Right lobe of liver (tissue), 6 donors: ENCODE data around the gene RPL29. TPM values are rescaled to one million over a fixed set of nuclear protein-coding genes. Genes with fewer than 3 reads are reported as not detected.

ENCODE experiments used
- ATAC-seq, 4 donors: fragments of 200-7000 bp; cut with Tn5 transposase; one replicate each; pipeline ENCODE4 v1.9.1; 2020; ENCODE audit warnings: mild to moderate bottlenecking in 4 of 4, moderate library complexity in 4 of 4
- DNase-seq, 3 donors: peaks; one replicate each; pipeline ENCODE4 v3.0.0-alpha.2; 2020
- H3K27ac ChIP-seq, 3 donors: fragments of 200-600 bp; one replicate each; pipeline ENCODE4 v1.8.0; 2022
- H3K27me3 ChIP-seq, 2 donors: fragments of 200-600 bp; one replicate each; pipeline ENCODE4 v1.8.0; 2022
- H3K36me3 ChIP-seq, 4 donors: fragments of 200-600 bp; sonication (generic) in 1 of 4; one replicate each; pipeline versions ENCODE4 v1.5.1 to v1.8.0; 2017 to 2022; ENCODE audit warnings: control low read depth in 1 of 4
- H3K4me1 ChIP-seq, 4 donors: fragments of 200-600 bp; sonication (generic) in 1 of 4; one replicate each; pipeline versions ENCODE4 v1.5.1 to v1.8.0; 2017 to 2022; ENCODE audit warnings: control low read depth in 1 of 4
- H3K4me3 ChIP-seq, 3 donors: fragments of 200-600 bp; one replicate each; pipeline ENCODE4 v1.8.0; 2022
- H3K9me3 ChIP-seq, 4 donors: fragments of 200-600 bp; sonication (generic) in 1 of 4; one replicate each; pipeline versions ENCODE4 v1.5.1 to v1.8.0; 2017 to 2022; ENCODE audit warnings: control low read depth in 1 of 4
- POLR2A ChIP-seq: fragments of 450-650 bp; IDR thresholded peaks from one replicate; pipeline ENCODE4 v1.6.1; 2017; ENCODE audit warnings: antibody characterized with exemption, mild to moderate bottlenecking
- WGBS: methylation state at CpG from one replicate; pipeline ENCODE4 v1.1.6; 2018; ENCODE audit warnings: low coverage, low lambda C conversion rate; ENCODE audit not compliant: insufficient coverage; ENCODE audit errors: missing lambda C conversion rate; 5-methylcytosine and 5-hydroxymethylcytosine counted together
- intact Hi-C, 2 donors: fragments of 100-400 bp; cut with DNase I; formaldehyde crosslinking; loops; one replicate each; pipeline versions ENCODE4 v1.11.2 to v1.14.1; 2022
- total RNA-seq, 6 experiments: library from RNA; depleted of rRNA in 2 of 6; stranded (reverse); fragments of >200 nt in 2 of 6; fragmentation: NEBNext Ultra II Directional in 3 of 6; extraction: Animal tissue kit (Norgen Biotek cat#: 25700) in 3 of 6; gene quantifications; one replicate each; pipeline versions ENCODE4 v1.1.0 to v1.2.4, GENCODE V29; 2016 to 2023
- TF ChIP-seq, protein P1 (sequence below), 4 donors: fragments of 200-600 bp in 3 of 4; fragments of 450-650 bp in 1 of 4; IDR thresholded peaks; one replicate each; pipeline versions ENCODE4 v1.5.1 to v1.8.0; 2016 to 2022; ENCODE audit warnings: antibody characterized with exemption in 4 of 4, mild to moderate bottlenecking in 2 of 4
- donor health status: DM: no; HTN: yes; CAD: no.
- donor health status: DM: no; HTN: no; CAD: no.
- donor health status: DM: no; HTN: no; CAD: no.
- donor health status: DM: no; HTN: yes; CAD: no.
- donor health status: DM: no; HTN: yes; CAD: no.

RPL29 gene
- total RNA-seq, 6 experiments from 2014 or later = 396 to 971 (median 447) TPM

DNA sequence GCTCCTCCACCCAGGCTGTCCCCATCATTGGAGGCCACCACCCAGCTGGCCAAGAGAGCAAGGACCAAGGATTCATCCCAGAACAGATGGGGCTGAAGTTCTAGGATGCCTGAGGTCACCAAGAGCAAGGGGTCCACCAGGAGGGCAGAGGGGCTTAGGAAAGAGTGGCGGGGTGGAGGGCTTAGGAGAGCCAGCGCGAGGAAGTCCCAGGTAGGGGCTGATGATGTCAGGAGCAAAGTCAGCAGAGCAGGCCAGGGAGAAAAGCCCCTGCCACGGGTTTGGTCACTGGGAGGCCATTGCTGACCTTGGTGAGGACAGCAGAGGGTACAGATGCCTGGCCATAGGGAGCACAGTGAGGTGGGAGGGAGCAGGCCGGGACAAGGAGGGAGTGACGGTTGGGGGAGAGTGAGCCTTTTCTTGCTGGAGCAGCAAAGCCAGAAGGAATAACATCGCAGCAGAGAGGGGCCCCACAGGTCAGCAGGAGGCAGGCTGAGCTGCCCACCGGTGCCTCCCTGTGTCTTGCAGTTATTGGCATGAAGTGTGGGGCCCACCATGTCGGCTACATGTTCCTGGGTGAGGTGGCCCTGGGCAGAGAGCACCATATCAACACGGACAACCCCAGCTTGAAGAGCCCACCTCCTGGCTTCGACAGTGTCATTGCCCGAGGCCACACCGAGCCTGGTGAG, 48.3 kb downstream of the RPL29 start:
- no peaks in the 10 kb centered on the region for H3K27me3 ChIP-seq
- no peak overlapping the region for H3K27ac ChIP-seq
- peaks cover 0 to 11% (median 4%) of the 10 kb centered on the region in 4 donors for H3K4me1 ChIP-seq
- ATAC-seq (no peak), DNase-seq (peak in 2 of 3 donors; percentile 30 to 37)
- no peak overlapping the region for H3K4me3 ChIP-seq
- peaks cover 0 to 7% (median 0%) of the 10 kb centered on the region in 4 donors for H3K36me3 ChIP-seq
- intact Hi-C loops = no loop called here
- no peaks in the 10 kb centered on the region for H3K9me3 ChIP-seq
- no peak for TF ChIP-seq POLR2A
- TF ChIP-seq, protein P1, sequence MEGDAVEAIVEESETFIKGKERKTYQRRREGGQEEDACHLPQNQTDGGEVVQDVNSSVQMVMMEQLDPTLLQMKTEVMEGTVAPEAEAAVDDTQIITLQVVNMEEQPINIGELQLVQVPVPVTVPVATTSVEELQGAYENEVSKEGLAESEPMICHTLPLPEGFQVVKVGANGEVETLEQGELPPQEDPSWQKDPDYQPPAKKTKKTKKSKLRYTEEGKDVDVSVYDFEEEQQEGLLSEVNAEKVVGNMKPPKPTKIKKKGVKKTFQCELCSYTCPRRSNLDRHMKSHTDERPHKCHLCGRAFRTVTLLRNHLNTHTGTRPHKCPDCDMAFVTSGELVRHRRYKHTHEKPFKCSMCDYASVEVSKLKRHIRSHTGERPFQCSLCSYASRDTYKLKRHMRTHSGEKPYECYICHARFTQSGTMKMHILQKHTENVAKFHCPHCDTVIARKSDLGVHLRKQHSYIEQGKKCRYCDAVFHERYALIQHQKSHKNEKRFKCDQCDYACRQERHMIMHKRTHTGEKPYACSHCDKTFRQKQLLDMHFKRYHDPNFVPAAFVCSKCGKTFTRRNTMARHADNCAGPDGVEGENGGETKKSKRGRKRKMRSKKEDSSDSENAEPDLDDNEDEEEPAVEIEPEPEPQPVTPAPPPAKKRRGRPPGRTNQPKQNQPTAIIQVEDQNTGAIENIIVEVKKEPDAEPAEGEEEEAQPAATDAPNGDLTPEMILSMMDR (IDR thresholded peaks at IDR 0.05) = no peak
- WGBS = 87% methylated on average over 8 of the region's 13 CpGs

DNA sequence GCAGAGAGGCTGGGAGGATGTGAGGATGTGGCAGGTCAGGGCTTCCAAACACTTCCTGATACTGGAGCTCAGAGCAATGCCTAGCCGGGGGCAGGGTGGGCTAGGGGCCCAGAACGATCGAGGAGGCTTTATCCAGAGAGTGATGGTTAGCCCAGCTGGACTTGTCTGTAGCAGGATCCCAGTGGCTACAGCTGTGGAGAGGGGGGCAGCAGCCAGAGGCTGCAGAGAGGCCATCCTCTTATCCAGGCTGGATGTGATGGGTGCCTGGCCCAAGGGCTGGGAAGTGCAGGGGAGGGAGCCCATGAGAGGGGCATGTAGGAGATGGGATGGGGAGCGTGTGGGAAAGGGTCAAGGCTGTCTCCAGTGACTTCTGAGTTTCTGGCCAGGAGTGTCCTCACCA, 48.9 kb downstream of the RPL29 start:
- no peaks in the 10 kb centered on the region for H3K27me3 ChIP-seq
- peaks cover 0 to 7% (median 0%) of the 10 kb centered on the region in 4 donors for H3K36me3 ChIP-seq
- intact Hi-C loops = no loop called here
- TF ChIP-seq, protein P1 (IDR thresholded peaks at IDR 0.05) = no peak
- TF ChIP-seq POLR2A = no peak
- H3K4me1 ChIP-seq = peaks cover 0 to 13% (median 4%) of the 10 kb centered on the region in 4 donors
- ATAC-seq = no peak
- H3K9me3 ChIP-seq = no peaks in the 10 kb centered on the region
- no peak overlapping the region for H3K4me3 ChIP-seq
- H3K27ac ChIP-seq = no peak overlapping the region
- no CpG with 5 or more reads among the region's 4 CpGs for WGBS
- DNase-seq = peak in 1 of 3 donors; percentile 21

DNA sequence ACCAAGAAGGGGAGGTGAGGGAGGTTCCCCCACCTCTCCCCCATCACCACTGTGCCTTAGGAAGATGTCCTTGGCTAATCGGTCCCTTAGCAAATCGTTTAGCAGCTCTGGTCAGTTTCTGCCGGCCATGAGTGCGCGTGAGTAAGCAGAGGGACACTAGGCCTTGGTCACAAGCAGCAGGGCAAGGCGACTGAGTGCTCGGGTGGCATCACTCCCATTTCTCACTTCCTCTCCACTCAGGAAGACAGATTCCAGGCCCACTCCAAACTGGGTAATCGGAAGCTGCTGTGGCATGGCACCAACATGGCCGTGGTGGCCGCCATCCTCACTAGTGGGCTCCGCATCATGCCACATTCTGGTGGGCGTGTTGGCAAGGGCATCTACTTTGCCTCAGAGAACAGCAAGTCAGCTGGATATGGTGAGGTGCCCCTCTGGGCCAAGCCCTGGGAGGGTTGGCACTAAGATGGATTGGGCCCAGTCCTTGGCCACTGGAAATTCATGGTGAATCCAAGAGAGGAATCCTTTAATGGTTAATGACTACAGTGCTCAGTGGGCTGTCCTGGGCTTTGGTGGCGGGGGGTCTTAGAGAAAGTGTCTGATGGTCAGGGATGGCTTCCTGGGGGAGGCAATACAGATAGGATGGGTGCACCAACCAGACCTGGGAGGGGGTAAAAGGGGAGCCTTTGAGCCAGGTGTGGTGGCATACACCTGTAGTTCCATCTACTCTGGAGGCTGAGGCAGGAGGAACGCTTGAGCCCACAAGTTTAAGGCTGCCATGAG, 49.6 kb downstream of the RPL29 start:
- DNase-seq = peak in 1 of 3 donors; percentile 34

DNA sequence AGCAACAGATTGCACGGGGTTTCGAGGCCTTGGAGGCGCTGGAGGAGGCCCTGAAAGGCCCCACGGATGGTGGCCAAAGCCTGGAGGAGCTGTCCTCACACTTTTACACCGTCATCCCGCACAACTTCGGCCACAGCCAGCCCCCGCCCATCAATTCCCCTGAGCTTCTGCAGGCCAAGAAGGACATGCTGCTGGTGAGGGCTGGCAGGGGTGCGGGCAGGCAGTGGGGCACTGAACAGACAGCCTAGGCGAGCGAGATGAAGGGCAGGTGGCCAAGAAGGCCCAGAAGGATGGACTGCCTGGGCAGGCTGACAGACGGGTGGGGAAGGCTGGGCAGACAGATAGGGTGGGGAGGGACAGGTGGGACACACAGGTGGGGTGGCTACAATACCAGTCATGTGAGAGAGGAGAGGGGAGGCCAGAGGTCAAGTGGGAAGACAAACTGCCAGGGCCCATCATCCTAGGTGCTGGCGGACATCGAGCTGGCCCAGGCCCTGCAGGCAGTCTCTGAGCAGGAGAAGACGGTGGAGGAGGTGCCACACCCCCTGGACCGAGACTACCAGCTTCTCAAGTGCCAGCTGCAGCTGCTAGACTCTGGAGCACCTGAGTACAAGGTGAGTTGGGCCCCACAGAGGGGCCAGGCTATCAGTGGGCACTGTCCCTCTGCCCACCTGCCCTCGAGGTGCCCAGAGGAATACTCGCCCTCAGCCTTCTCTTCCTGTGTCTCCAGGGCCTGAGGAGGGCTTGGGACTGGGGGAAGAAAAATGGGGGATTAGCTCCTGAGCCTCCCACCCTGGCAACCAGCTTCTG, 50.5 kb downstream of the RPL29 start:
- Histone ChIP-seq H3K4me3 (no peak overlapping the region), H3K9me3 (no peaks in the 10 kb centered on the region), H3K27ac (no peak overlapping the region), H3K27me3 (no peaks in the 10 kb centered on the region), H3K4me1 (peaks cover 0 to 22% (median 9%) of the 10 kb centered on the region in 4 donors), H3K36me3 (peaks cover 0 to 7% (median 0%) of the 10 kb centered on the region in 4 donors)
- DNase-seq (peak in 1 of 3 donors; percentile 48), ATAC-seq (no peak)
- WGBS = 90% methylated on average over 10 of the region's 18 CpGs
- no peak for TF ChIP-seq POLR2A
- TF ChIP-seq, protein P1 (IDR thresholded peaks at IDR 0.05) = no peak
- intact Hi-C loops = no loop called here

More for the DNA sequence above, 49.6 kb downstream of the RPL29 start:
- H3K36me3 ChIP-seq = peaks cover 0 to 7% (median 0%) of the 10 kb centered on the region in 4 donors
- WGBS = 85% methylated on average over 4 of the region's 14 CpGs
- peaks cover 0 to 14% (median 4%) of the 10 kb centered on the region in 4 donors for H3K4me1 ChIP-seq
- no peaks in the 10 kb centered on the region for H3K9me3 ChIP-seq
- TF ChIP-seq, protein P1 (IDR thresholded peaks at IDR 0.05) = no peak
- TF ChIP-seq POLR2A = no peak
- no peak overlapping the region for H3K4me3 ChIP-seq
- no peaks in the 10 kb centered on the region for H3K27me3 ChIP-seq
- no peak for ATAC-seq
- no peak overlapping the region for H3K27ac ChIP-seq
- intact Hi-C loops = no loop called here
